ENCODE results near the gene NTRK3.

Gene NTRK3

GRCh38 chr15:87941606-87942005 is 314.9 kb downstream of the NTRK3 start:
- no peak for DNase-seq (ENCODE audit: low read depth in 2 of 2)

DNA sequence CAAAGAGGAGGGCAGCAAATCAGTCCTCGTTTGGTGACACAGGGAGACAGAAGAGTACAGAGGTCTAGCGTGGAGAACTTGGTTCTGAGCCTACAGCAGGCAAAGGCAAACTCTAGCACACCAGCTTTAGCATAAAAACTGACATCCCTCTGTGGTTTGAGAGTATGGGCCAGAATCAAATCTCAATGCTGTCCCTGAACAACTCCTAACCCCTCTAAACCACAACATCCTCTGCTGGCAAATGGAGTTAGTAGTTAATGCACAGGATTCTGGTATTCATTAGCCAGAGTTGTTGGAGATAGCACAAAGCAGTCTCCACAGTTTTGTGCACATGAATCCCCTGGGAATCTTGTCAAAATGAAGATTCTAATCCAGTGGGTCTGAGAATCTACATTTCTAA is 315.8 kb downstream of the NTRK3 start:
- no peak for DNase-seq (ENCODE audit: low read depth in 2 of 2)

GRCh38 chr15:87939848-87940457 is 316.6 kb downstream of the NTRK3 start:
- DNase-seq (ENCODE audit: low read depth in 2 of 2) = no peak

DNA sequence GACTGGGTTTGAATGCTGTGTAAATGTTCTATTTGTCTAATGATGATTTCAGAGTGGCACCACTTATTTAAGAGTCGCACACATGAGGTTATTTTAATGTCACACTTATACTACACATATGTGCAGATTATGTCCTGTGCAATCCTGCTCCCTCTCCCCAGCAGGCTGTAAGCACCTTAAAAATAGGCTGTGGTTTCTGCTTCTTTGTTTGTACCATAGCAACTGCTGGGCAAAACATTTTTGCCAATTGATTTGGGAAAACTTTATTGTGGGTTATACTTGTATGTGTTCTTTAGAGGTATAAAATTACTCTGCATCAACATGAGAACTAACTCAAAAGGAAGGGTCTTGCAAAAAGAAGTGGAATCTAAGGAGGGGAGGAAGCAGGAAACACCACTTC is 318.5 kb downstream of the NTRK3 start:
- DNase-seq (ENCODE audit: low read depth in 2 of 2) = no peak

GRCh38 chr15:87935583-87935982 is 321.0 kb downstream of the NTRK3 start:
- DNase-seq (ENCODE audit: low read depth in 2 of 2) = no peak

DNA sequence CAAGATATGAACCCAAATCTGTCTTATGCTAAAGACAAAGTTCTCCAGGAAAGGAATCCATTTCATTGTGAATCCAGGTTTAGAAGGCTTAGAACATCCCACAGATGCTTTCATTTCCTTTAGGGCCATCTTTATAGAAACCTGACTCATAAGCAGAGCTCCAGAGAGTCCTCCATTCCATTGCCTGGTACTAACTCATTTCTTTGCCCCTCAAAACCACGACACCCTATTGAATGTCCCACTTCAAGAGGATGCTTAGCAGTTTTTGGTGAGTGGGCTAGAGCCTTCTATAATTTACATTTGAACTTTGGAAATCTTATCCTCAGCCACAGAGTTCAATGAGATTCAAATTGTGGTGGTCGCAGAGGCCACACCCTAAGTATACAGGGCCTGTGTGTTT is 325.0 kb downstream of the NTRK3 start:
- DNase-seq (ENCODE audit: low read depth in 2 of 2) = no peak

DNA sequence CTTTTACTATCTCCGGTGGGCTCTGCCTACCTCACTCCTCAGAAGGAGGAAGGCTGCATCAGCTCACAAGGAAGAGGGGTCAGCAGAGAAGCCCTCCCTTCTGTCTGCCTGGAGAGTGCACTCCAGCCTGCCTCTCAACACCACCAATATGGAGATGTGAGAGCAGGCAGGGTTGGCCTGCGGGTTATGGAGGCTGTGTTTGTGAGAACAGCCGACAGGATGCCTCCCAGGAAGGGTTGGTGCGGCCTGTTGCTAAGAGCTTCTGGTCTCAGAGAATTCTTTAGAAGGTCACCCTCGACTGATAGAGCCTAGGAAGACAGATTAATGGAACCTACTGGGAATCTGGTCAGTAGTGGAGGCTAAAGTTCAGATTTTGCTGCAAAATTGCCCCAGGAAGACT is 326.1 kb downstream of the NTRK3 start:
- DNase-seq (ENCODE audit: low read depth in 2 of 2) = no peak

- DNase-seq (ENCODE audit: low read depth in 2 of 2) = no peak
These were observed 326.7 kb downstream of the NTRK3 start for GRCh38 chr15:87929841-87930240.

DNA sequence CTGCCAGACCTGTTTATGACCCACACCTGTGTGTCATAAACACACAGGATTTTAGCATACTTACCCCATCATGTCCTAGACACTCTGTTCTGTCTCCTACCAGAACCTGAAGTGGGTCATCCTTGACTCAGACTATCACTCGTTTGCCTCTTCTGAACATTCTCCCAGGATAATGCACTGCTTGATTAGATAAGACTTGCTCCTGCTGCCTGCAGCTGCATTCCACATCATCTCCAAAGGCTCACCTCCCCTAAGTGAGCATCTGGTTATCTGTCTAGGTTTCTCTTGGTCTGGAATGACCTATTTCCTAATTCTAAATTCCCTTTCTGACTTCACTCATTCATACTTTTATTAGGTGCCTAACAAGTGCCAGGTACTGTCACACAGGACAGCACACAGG is 332.1 kb downstream of the NTRK3 start:
- no peak for DNase-seq (ENCODE audit: low read depth in 2 of 2)

DNA sequence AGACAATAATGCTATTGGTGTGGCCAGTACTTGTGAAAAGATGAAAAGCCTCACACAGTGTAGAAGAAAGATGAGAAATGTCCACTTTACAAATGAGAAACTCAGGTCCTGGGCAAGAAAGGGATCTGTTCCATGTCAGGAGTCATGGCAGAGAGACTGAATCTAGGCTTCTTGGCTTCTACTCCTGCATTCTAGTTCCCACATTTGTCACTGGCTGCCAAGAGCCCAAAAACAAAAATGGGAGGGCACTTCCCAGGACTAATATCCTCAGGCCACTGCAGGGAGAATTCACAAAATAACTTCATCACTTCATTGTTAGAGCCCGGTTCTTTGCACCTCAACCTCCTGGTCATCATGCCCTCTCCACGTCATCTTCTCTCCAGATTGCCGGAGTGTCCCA is 337.5 kb downstream of the NTRK3 start:
- no peak for DNase-seq (ENCODE audit: low read depth in 2 of 2)

DNA sequence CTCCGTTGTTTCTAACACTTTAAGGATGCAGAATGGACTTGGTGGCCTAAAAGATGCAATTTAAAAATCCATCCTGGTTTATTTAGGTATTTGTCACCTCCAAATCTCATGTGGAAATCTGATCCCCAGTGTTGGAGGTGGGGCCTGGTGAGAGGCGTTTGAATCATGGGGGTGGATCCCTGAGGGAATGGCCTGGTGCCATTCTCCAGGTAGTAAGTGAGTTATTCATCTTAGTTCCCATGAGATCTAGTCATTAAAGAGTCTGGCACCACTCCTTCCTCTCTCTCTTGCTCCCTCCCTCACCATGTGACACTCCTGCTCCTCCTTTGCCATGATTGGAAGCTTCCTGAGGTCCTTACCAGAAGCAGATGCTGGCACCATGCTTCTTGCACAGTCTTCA is 339.1 kb downstream of the NTRK3 start:
- no peak for DNase-seq (ENCODE audit: low read depth in 2 of 2)

DNA sequence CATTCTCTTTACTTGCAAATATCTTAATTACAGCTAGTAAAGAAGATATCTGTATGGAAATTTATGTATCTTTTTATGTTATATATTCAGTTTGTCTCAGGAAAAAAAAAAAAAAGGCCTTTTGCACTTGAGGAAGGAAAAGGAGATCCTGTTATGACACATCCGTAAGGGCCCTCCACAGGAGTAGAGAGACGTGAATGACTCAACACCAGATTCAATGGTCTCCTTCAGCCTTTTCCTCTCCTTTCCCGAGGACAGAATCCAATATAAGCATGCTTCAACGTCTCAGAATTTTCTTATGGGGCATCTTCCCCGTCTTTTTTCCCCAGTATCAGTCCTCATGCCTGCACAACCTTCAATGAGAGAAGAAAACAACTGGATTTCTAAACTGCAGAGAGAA is 340.3 kb downstream of the NTRK3 start:
- no peak for DNase-seq (ENCODE audit: low read depth in 2 of 2)

GRCh38 chr15:87910301-87910700 is 346.2 kb downstream of the NTRK3 start:
- no peak for DNase-seq (ENCODE audit: low read depth in 2 of 2)

DNA sequence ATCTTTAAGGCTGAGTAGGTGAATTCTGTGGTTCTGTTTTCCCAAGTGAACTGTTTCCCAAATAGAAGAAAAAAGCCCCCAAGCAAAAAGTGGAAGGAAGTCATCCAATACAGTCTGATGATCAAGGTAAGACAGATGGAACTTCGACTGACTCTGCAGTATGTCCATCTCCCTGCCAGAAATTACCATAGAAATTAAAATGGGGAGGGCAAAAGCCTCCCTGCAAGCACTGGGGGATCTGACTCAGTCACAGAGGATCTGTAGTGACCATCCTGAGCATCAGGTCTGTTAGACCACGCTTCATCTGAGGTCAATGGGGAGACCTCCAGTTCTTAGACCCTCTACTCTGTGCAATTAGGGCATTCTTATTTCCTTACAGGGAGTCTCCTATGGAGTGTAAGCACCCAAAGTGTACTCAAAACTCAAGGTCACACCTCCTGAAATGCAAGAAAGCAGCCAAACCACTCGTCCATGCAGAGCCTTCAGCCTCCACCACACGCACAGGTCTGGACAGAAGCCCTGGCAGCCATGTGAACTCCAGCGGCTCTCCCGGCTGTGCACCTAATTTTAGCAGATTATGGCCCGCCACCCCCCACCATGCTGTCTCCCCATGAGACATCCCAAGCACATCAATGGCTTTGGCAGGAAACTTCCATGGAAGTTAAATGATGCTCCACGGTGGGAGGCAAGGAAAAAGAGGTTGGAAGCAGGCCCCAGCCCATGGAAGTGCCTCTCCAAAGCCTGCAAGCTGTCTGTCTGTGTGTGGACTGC is 348.7 kb downstream of the NTRK3 start:
- DNase-seq (ENCODE audit: low read depth in 2 of 2) = no peak

DNA sequence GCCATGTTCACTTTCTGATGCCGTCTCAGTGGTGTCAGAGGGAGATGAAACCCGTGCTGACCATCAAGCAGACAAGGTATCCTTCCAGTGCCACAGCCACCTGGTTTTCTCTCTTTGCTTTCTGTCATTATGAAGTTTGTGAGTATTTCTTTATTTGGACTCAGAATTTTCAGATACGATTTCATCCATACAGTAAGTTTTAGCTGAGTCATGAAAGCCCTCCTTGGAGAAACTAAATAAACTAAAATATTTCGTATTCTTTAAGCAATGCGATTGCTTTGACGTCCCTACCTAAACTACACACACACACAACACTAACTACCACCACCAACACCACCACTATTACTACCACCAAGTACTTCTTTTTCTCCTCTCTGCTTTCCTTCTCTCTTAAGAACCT is 350.1 kb downstream of the NTRK3 start:
- no peak for DNase-seq (ENCODE audit: low read depth in 2 of 2)

DNA sequence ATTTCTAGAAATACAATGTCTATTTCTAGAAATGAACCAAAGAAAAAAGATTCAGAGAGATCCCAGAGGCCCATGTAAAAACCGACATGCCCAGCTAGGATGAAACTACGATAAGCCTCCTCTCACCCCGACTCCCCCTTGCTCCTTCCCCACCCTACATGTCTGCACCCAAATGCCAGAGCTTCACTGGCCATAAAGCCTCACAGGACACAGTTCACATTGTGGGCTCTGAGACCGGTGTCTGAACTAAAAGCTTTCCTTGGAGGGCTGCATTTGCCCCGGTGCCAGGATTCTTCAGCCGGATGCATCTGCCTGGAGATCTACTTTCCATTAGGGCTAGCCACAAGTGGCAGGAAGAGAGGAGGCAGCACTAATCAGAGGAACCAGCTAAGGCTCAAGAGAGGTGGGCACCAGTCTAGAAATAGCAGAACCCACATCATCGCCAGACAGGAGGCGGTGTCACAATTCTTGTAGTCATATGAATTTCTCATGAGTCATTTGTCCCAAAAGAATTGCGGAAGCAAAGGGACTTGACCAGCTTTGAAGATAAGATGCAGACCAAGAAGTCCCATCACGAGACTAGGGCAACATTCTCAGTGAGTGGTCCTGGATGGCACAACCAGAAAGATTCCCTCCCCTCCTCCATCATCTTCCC is 353.6 kb downstream of the NTRK3 start:
- no peak for DNase-seq (ENCODE audit: low read depth in 2 of 2)

- DNase-seq (ENCODE audit: low read depth in 2 of 2) = no peak
These were observed 354.4 kb downstream of the NTRK3 start for GRCh38 chr15:87901926-87902690.

DNA sequence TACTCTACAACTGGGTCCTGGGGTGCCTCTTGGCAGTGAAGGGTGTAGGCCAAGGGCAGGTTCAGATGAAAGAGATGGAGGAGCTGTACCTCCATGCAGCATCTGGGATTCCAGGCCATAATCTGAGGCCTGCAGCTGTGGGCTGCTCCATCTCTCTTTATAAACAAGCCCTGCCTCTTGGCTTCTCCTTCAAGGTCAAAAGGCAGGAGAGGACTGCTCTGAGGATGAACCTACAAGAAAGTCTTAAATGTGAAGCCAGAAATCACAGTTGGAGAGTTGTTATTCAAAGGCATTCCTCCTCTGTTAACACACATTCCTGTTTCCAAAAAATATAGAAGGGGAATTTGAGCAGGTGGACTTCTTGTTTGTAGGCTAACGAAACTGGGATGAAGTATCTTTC is 355.5 kb downstream of the NTRK3 start:
- DNase-seq (ENCODE audit: low read depth in 2 of 2) = no peak

DNA sequence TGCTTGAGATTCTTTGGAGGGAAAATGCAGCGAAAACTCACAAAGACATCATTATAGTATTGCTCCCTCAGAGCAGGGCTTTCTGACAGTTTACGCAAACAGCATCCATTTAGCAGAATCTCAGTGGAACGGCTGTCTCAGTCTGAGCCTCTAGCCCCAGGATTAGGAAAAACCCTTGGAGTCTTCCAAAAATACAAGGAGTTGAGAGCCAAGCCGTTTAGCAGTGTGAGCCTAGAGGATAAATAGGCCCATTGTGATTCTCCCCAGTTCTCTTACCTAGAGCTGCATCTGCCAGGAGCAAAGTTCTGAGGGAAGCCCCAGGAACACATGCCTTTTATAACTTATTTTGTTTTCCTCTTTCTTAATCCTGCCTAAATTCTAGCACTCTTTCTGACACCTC is 359.6 kb downstream of the NTRK3 start:
- DNase-seq (ENCODE audit: low read depth in 2 of 2) = no peak

DNA sequence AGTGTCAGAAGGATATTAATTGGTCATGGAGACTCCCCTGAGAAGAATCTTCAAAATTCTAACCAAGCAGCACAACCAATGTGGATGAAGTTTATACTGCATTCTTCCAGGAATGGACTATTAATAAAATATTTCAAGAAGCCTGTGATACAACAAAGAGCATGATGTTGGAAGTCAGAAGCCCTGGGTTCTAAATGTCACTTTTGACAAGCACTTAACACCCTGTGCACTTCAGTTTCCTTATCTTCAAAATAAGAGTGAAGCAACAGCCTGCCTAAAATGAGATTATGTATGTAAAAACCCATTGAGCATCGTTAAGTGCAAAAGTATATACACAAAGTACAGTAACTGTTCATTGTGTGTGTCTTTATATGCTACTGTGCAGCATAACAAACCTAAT is 369.4 kb downstream of the NTRK3 start:
- no peak for DNase-seq (ENCODE audit: low read depth in 2 of 2)

- DNase-seq (ENCODE audit: low read depth in 2 of 2) = no peak
These were observed 375.5 kb downstream of the NTRK3 start for GRCh38 chr15:87881026-87881425.

GRCh38 chr15:87877822-87878542 is 378.6 kb downstream of the NTRK3 start:
- DNase-seq (ENCODE audit: low read depth in 2 of 2) = no peak

Measured in activated CD8-positive, alpha-beta memory T cell treated with anti-CD3 and anti-CD28 coated beads for 4 hours (primary cell).